Cerebellar cortex (tissue), 1 donor: Measurements from ENCODE around the gene JARID2.

ENCODE experiments used
- DNase-seq: peaks from one replicate; pipeline ENCODE4 v3.0.0-alpha.2; 2015; ENCODE audit warnings: low spot score

The JARID2 gene

GRCh38 chr6:15335385-15335784 is 89.5 kb downstream of the JARID2 start:
- DNase-seq, result no peak

- no peak for DNase-seq
Observed at GRCh38 chr6:15335916-15336315, 90.0 kb downstream of the JARID2 start.

GRCh38 chr6:15336900-15337560 is 91.2 kb downstream of the JARID2 start:
- no peak for DNase-seq

- DNase-seq, result no peak
Observed at GRCh38 chr6:15337582-15337981, 91.7 kb downstream of the JARID2 start.

GRCh38 chr6:15338476-15338875 is 92.6 kb downstream of the JARID2 start:
- no peak for DNase-seq

- DNase-seq, result no peak
Observed at GRCh38 chr6:15339081-15339480, 93.2 kb downstream of the JARID2 start.

- DNase-seq, result no peak
Observed at GRCh38 chr6:15340105-15340601, 94.3 kb downstream of the JARID2 start.

- no peak for DNase-seq
Observed at GRCh38 chr6:15340775-15341174, 94.9 kb downstream of the JARID2 start.

GRCh38 chr6:15341311-15342001 is 95.6 kb downstream of the JARID2 start:
- no peak for DNase-seq

GRCh38 chr6:15342114-15342513 is 96.2 kb downstream of the JARID2 start:
- DNase-seq, result no peak

GRCh38 chr6:15343490-15344191 is 97.8 kb downstream of the JARID2 start:
- DNase-seq, result no peak

- DNase-seq, result no peak
Observed at GRCh38 chr6:15344192-15344519, 98.3 kb downstream of the JARID2 start.

GRCh38 chr6:15344831-15345230 is 99.0 kb downstream of the JARID2 start:
- no peak for DNase-seq

- no peak for DNase-seq
Observed at GRCh38 chr6:15346315-15346714, 100.4 kb downstream of the JARID2 start.

GRCh38 chr6:15348528-15348927 is 102.7 kb downstream of the JARID2 start:
- no peak for DNase-seq

GRCh38 chr6:15349379-15349778 is 103.5 kb downstream of the JARID2 start:
- DNase-seq, result peak; percentile 58

- no peak for DNase-seq
Observed at GRCh38 chr6:15350386-15351083, 104.7 kb downstream of the JARID2 start.

- peak; percentile 49 for DNase-seq
Observed at GRCh38 chr6:15351631-15352030, 105.8 kb downstream of the JARID2 start.

GRCh38 chr6:15352220-15352619 is 106.4 kb downstream of the JARID2 start:
- DNase-seq, result no peak

- DNase-seq, result no peak
Observed at GRCh38 chr6:15352845-15353244, 107.0 kb downstream of the JARID2 start.

- no peak for DNase-seq
Observed at GRCh38 chr6:15355683-15356099, 109.8 kb downstream of the JARID2 start.

- no peak for DNase-seq
Observed at GRCh38 chr6:15356179-15356578, 110.3 kb downstream of the JARID2 start.
